ENCODE data around the gene TARS3. TPM values are rescaled to one million over a fixed set of nuclear protein-coding genes. Genes with fewer than 3 reads are reported as not detected.
A peak's percentile ranks its signal among the peaks of the same experiment; 100 is the strongest.

TARS3 gene
- polyA plus RNA-seq, 2 of the 4 experiments (the other 2 are of a cell fraction): 6.7 to 9.5 TPM

- DNase-seq (ENCODE audit: low read depth in 1 of 2, low spot score in 1 of 2): no peak
- Histone ChIP-seq H3K4me2 (0 out of 3 replicates have a peak overlapping the region, but pooled peaks have one; percentile 7), H3K9me3 (no peaks in the 10 kb centered on the region), H3K4me3 (no peak overlapping the region), H3K4me1 (peaks cover 11% of the 10 kb centered on the region), H3K27ac (no peak overlapping the region; a peak in 1 of 6 replicates)
- TF ChIP-seq SREBF2 (IDR thresholded peaks at IDR 0.05) (no peak), FOSL2 (IDR thresholded peaks at IDR 0.05) (no peak), FOSL2 (CRISPR knock-in tag; IDR thresholded peaks at IDR 0.05) (peak; percentile 46; the same call in 1 of the 2 replicates)
- ATAC-seq: no peak
- CTCF ChIA-PET: interaction anchor here (0.7 to 12.0 kb wide), 4 partner anchors 14 to 348 kb away, joined by 3 to 251 read pairs (median 116); partner anchors contain the start of gene SNRPA1
- WGBS (ENCODE audit: missing lambda C conversion rate): 58% methylated on average over 6 of the region's 6 CpGs
- FAIRE-seq: no peak
- POLR2A ChIA-PET: interaction anchor here (0.6 kb wide), 1 partner anchor 470 kb away, joined by 3 read pairs; no protein-coding TSS in a partner anchor
Observed at GRCh38 chr15:101637516-101637915, 86.8 kb downstream of the TARS3 start.

- TF ChIP-seq EP300 (IDR thresholded peaks at IDR 0.05) (no peak), SREBF2 (IDR thresholded peaks at IDR 0.05) (no peak), ATOH8 (CRISPR knock-in tag; IDR thresholded peaks at IDR 0.05; ENCODE audit: low read depth) (no peak), CHD4 (IDR thresholded peaks at IDR 0.05; ENCODE audit: borderline replicate concordance) (no peak), REST (IDR thresholded peaks at IDR 0.05) (no peak), ZSCAN20 (CRISPR knock-in tag; IDR thresholded peaks at IDR 0.05) (no peak), ZC3H11A (IDR thresholded peaks at IDR 0.05) (no peak)
- Histone ChIP-seq H3K4me1 (peaks cover 11% of the 10 kb centered on the region), H3K27ac (no peak overlapping the region), H3K4me2 (no peak overlapping the region), H3K4me3 (no peak overlapping the region), H3K9me3 (no peaks in the 10 kb centered on the region)
- 88% methylated on average over 3 of the region's 3 CpGs for WGBS (ENCODE audit: missing lambda C conversion rate)
- ChIA-PET POLR2A (no interaction called here), CTCF (interaction anchor here (0.7 to 12.0 kb wide), 5 partner anchors 11 to 347 kb away, joined by 3 to 251 read pairs (median 5); partner anchors contain the start of gene SNRPA1)
- ATAC-seq (no peak), FAIRE-seq (no peak), DNase-seq (ENCODE audit: low read depth in 1 of 2, low spot score in 1 of 2) (no peak)
Observed at GRCh38 chr15:101637038-101637437, 87.2 kb downstream of the TARS3 start.

- DNase-seq (ENCODE audit: low read depth in 1 of 2, low spot score in 1 of 2) (no peak), FAIRE-seq (no peak), ATAC-seq (no peak)
- H3K4me2 ChIP-seq: no peak overlapping the region
- 70% methylated on average over 7 of the region's 7 CpGs for WGBS (ENCODE audit: missing lambda C conversion rate)
- CTCF ChIA-PET: interaction anchor here (0.9 to 12.0 kb wide), 4 partner anchors 10 to 346 kb away, joined by 3 to 251 read pairs (median 116); partner anchors contain the start of gene SNRPA1
- H3K4me3 ChIP-seq: no peak overlapping the region
- POLR2A ChIA-PET: no interaction called here
- no peak overlapping the region for H3K27ac ChIP-seq
- peaks cover 11% of the 10 kb centered on the region for H3K4me1 ChIP-seq
- H3K9me3 ChIP-seq: no peaks in the 10 kb centered on the region
- TF ChIP-seq ZSCAN20 (CRISPR knock-in tag; IDR thresholded peaks at IDR 0.05): no peak
- no peak for TF ChIP-seq EP300 (IDR thresholded peaks at IDR 0.05)
- TF ChIP-seq FOXS1 (CRISPR knock-in tag; IDR thresholded peaks at IDR 0.05): no peak
- no peak for TF ChIP-seq PBX3 (IDR thresholded peaks at IDR 0.05)
- no peak for TF ChIP-seq ATOH8 (CRISPR knock-in tag; IDR thresholded peaks at IDR 0.05; ENCODE audit: low read depth)
- no peak for TF ChIP-seq RARB (CRISPR knock-in tag; IDR thresholded peaks at IDR 0.05)
- TF ChIP-seq HOXB13 (CRISPR knock-in tag; IDR thresholded peaks at IDR 0.05; ENCODE audit: low read depth): no peak
- no peak for TF ChIP-seq FOSB (CRISPR knock-in tag; IDR thresholded peaks at IDR 0.05)
- no peak for TF ChIP-seq MAX (IDR thresholded peaks at IDR 0.05)
- TF ChIP-seq JUN (IDR thresholded peaks at IDR 0.05): no peak
- no peak for TF ChIP-seq SREBF2 (IDR thresholded peaks at IDR 0.05)
- no peak for TF ChIP-seq CHD4 (IDR thresholded peaks at IDR 0.05; ENCODE audit: borderline replicate concordance)
- TF ChIP-seq HMGXB4 (CRISPR knock-in tag; IDR thresholded peaks at IDR 0.05; ENCODE audit: borderline replicate concordance): no peak
- no peak for TF ChIP-seq EHMT2 (IDR thresholded peaks at IDR 0.05; ENCODE audit: low read depth)
- TF ChIP-seq EHF (CRISPR knock-in tag; IDR thresholded peaks at IDR 0.05): no peak
- TF ChIP-seq ELK1 (IDR thresholded peaks at IDR 0.05; ENCODE audit: low read depth, low read length): no peak
- TF ChIP-seq ZNF302 (CRISPR knock-in tag; IDR thresholded peaks at IDR 0.05): no peak
Observed at GRCh38 chr15:101635944-101636727, 88.1 kb downstream of the TARS3 start.

Measured in A549 (cell line).